Glutamatergic neuron (in vitro differentiated cells): Measurements from ENCODE around the gene MARCHF9. TPM values are rescaled to one million over a fixed set of nuclear protein-coding genes. Genes with fewer than 3 reads are reported as not detected.

Experiments
- DNase-seq: peaks from one replicate; pipeline ENCODE4 v3.0.0; 2022
- H3K27ac Mint-ChIP-seq: one replicate; pipeline ENCODE4 v1.8.0; 2020; ENCODE audit warnings: mild to moderate bottlenecking, mixed read lengths, inconsistent platforms; ENCODE audit not compliant: unreplicated experiment
- H3K27me3 Mint-ChIP-seq: one replicate; pipeline ENCODE4 v1.8.0; 2020; ENCODE audit warnings: mild to moderate bottlenecking, moderate library complexity, mixed read lengths, inconsistent platforms; ENCODE audit not compliant: unreplicated experiment
- H3K36me3 Mint-ChIP-seq: one replicate; pipeline ENCODE4 v1.8.0; 2020; ENCODE audit warnings: mild to moderate bottlenecking, mixed read lengths, inconsistent platforms; ENCODE audit not compliant: unreplicated experiment
- H3K4me1 Mint-ChIP-seq: one replicate; pipeline ENCODE4 v1.8.0; 2020; ENCODE audit warnings: mild to moderate bottlenecking, low read depth, mixed read lengths, inconsistent platforms; ENCODE audit not compliant: unreplicated experiment
- H3K4me3 Mint-ChIP-seq: one replicate; pipeline ENCODE4 v1.8.0; 2020; ENCODE audit warnings: mild to moderate bottlenecking, mixed read lengths, inconsistent platforms; ENCODE audit not compliant: unreplicated experiment
- H3K9me3 Mint-ChIP-seq: one replicate; pipeline ENCODE4 v1.8.0; 2020; ENCODE audit warnings: mild to moderate bottlenecking, moderate library complexity, mixed read lengths, inconsistent platforms; ENCODE audit not compliant: unreplicated experiment
- total RNA-seq: library from RNA; stranded (reverse); fragmentation: NEBNext Ultra II Directional; extraction: Animal tissue kit (Norgen Biotek cat#: 25700); gene quantifications from one replicate; pipeline ENCODE4 v1.2.1, GENCODE V29; 2021; ENCODE audit not compliant: unreplicated experiment
- TF ChIP-seq, protein P1 (sequence below): fragments of 200-600 bp; sonication (generic); IDR thresholded peaks from one replicate; pipeline ENCODE4 v1.5.0; 2021; ENCODE audit not compliant: partially characterized antibody, unreplicated experiment

MARCHF9 gene
- total RNA-seq, 1 donor from 2014 or later, result 26.7 TPM

DNA sequence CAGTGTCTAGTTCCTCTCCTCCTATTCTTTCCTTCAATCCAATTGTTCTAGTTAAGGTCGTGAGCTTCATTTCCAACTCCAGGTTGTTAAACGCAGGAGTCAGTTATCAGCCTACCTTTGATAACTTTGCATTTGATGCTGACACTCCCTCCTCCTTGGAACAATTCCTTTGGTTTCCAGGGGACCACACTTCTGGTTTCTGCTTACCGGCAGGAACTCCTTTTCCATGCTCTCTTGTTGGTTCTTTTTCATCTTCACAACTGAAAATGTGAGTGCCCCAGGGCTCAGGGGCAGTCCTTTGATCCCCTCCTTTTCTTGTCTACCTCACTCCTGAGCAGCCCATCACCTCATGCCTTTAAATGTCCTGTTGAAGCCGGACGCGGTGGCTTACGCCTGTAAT is 22.5 kb downstream of the MARCHF9 start:
- no peak overlapping the region for H3K4me3 Mint-ChIP-seq

DNA sequence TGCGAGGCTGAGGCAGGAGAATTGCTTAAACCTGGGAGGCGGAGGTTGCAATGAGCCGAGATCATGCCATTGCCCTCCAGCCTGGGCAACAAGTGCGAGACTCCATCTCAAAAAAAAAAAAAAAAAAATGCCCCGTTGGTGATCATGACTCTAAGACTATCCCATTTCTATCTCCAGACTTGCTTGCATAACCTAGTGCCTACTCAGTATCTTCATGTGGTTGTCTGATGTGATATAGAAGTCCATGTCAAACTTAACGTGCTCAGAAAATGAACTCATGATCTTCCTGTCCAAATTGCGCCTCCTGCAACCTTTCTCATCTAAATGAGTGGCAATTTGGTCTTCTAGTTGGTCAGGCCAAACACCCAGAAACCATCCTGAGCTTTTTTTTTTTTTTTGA is 23.0 kb downstream of the MARCHF9 start:
- H3K27me3 Mint-ChIP-seq, result peaks cover 4% of the 10 kb centered on the region
- H3K4me1 Mint-ChIP-seq, result no peaks in the 10 kb centered on the region
- peaks cover 5% of the 10 kb centered on the region for H3K36me3 Mint-ChIP-seq
- peaks cover 5% of the 10 kb centered on the region for H3K9me3 Mint-ChIP-seq
- TF ChIP-seq, protein P1, sequence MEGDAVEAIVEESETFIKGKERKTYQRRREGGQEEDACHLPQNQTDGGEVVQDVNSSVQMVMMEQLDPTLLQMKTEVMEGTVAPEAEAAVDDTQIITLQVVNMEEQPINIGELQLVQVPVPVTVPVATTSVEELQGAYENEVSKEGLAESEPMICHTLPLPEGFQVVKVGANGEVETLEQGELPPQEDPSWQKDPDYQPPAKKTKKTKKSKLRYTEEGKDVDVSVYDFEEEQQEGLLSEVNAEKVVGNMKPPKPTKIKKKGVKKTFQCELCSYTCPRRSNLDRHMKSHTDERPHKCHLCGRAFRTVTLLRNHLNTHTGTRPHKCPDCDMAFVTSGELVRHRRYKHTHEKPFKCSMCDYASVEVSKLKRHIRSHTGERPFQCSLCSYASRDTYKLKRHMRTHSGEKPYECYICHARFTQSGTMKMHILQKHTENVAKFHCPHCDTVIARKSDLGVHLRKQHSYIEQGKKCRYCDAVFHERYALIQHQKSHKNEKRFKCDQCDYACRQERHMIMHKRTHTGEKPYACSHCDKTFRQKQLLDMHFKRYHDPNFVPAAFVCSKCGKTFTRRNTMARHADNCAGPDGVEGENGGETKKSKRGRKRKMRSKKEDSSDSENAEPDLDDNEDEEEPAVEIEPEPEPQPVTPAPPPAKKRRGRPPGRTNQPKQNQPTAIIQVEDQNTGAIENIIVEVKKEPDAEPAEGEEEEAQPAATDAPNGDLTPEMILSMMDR, result no peak
- DNase-seq, result no peak
- no peak overlapping the region for H3K4me3 Mint-ChIP-seq
- no peak overlapping the region for H3K27ac Mint-ChIP-seq

More for the DNA sequence above, 22.5 kb downstream of the MARCHF9 start:
- no peak for DNase-seq
- peaks cover 4% of the 10 kb centered on the region for H3K27me3 Mint-ChIP-seq
- no peak overlapping the region for H3K27ac Mint-ChIP-seq
- peaks cover 3% of the 10 kb centered on the region for H3K9me3 Mint-ChIP-seq
- no peaks in the 10 kb centered on the region for H3K4me1 Mint-ChIP-seq
- TF ChIP-seq, protein P1, result no peak
- peaks cover 5% of the 10 kb centered on the region for H3K36me3 Mint-ChIP-seq

DNA sequence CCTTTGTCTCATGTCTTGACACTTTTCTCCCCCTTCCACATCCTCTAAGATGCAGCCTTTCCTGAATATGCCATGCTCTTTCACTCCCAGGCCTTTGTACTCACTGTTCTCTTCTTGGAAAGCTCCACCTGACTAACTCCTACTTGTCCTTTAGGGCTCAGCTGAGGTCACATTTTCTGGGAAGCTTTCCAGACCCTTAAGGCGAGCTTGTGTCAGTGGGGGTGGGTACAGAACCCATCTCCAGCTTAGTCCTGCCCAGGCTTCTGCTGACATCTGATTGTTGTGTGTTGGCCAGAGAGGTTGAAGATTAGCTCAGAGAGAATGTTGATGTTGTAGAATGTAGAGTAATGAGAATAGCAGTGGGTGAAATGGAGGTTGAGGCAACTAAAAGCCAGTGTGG is 24.8 kb downstream of the MARCHF9 start:
- Mint-ChIP-seq H3K27me3 (peaks cover 4% of the 10 kb centered on the region), H3K4me1 (no peaks in the 10 kb centered on the region), H3K9me3 (peaks cover 7% of the 10 kb centered on the region), H3K4me3 (no peak overlapping the region), H3K36me3 (peaks cover 5% of the 10 kb centered on the region), H3K27ac (no peak overlapping the region)
- TF ChIP-seq, protein P1, result no peak
- DNase-seq, result no peak

DNA sequence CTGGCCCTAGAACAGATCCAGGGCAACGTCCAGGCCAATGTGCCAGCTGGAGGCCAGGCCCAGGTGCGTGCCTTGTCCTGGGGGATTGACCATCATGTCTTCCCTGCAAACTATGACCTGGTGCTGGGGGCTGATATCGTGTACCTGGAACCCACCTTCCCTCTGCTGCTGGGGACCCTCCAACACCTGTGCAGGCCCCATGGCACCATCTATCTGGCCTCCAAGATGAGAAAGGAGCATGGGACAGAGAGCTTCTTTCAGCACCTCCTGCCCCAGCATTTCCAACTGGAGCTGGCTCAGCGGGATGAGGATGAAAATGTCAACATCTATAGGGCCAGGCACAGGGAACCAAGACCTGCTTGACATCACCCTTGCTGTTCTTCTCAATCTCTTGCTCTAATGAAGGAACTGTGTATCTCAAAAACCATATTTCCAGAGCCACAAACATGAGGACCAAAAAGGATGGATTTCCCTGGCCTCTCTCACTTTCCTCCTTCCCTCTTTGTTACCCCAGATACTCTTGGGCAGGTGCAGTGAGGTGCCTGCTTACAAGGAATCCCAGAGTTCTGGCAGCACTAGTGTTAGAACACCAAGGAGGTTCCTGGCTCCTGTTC is 25.5 kb downstream of the MARCHF9 start:
- no peak for DNase-seq
- no peak overlapping the region for H3K4me3 Mint-ChIP-seq
- H3K9me3 Mint-ChIP-seq, result peaks cover 7% of the 10 kb centered on the region
- H3K36me3 Mint-ChIP-seq, result peaks cover 5% of the 10 kb centered on the region
- no peak overlapping the region for H3K27ac Mint-ChIP-seq
- H3K4me1 Mint-ChIP-seq, result no peaks in the 10 kb centered on the region
- peaks cover 4% of the 10 kb centered on the region for H3K27me3 Mint-ChIP-seq
- TF ChIP-seq, protein P1, result no peak

DNA sequence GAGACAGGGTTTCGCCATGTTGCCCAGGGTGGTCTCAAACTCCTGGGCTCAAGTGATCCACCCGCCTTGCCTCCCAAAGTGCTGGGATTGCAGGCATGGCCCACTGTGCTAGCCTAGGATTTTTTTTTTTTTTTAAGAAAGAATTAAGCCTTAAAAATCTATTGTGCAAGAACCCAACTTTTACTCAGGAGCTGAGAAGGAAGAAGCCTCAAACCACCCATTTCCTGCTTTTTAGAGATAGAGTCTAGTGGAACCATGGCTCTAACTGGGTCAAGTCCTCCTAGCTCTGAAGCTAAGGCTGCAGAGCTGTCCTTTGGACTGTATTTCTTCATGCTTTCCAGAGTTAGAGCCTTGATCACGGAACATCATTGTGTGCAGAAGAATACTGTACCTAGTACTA is 26.3 kb downstream of the MARCHF9 start:
- H3K27me3 Mint-ChIP-seq, result peaks cover 4% of the 10 kb centered on the region
- DNase-seq, result no peak
- peaks cover 7% of the 10 kb centered on the region for H3K9me3 Mint-ChIP-seq
- H3K36me3 Mint-ChIP-seq, result no peaks in the 10 kb centered on the region
- TF ChIP-seq, protein P1, result no peak
- H3K27ac Mint-ChIP-seq, result no peak overlapping the region
- H3K4me1 Mint-ChIP-seq, result no peaks in the 10 kb centered on the region
- H3K4me3 Mint-ChIP-seq, result no peak overlapping the region
